K562 (cell line): ENCODE data around the gene ANOS1. TPM values are rescaled to one million over a fixed set of nuclear protein-coding genes. Genes with fewer than 3 reads are reported as not detected.

Experiments
- ATAC-seq: fragments of 200-7000 bp; cut with Tn5 transposase; 3 replicates; pipeline ENCODE4 v1.9.1; 2020; ENCODE audit warnings: moderate library complexity
- BruUV-seq: library from RNA; stranded (reverse); fragments of 400-500 nt; replicated peaks from 2 replicates; lab custom pipeline; 2021; lab: Mats Ljungman, UMichigan
- CTCF ChIA-PET: fragments of 300-600 bp; formaldehyde crosslinking; extraction: SDS; loops from one replicate; lab custom pipeline; 2021; ENCODE audit warnings: low intra/inter-chr PET ratio; lab: Yijun Ruan, JAX
- POLR2A ChIA-PET: fragments of 300-600, 350-650 bp; sonication (Branson Sonifier 250); formaldehyde crosslinking; extraction: SDS; loops from one replicate; lab custom pipeline; 2021; ENCODE audit warnings: antibody characterized with exemption, inconsistent platforms; lab: Yijun Ruan, JAX
- DNase-seq, 4 experiments: peaks; one replicate each; pipeline versions ENCODE4 v3.0.0 to v3.0.0-alpha.2; 2011 to 2018; ENCODE audit warnings: low spot score in 3 of 4, mixed read lengths in 3 of 4; ENCODE audit errors: extremely low read depth in 1 of 4
- FAIRE-seq: peaks from 2 replicates; lab custom pipeline; 2011; peaks lifted over from hg19 to GRCh38; lab: Jason Lieb, UNC
- H2AFZ ChIP-seq: 2 replicates; pipeline ENCODE4 v1.6.0; 2011; ENCODE audit warnings: low read depth, low read length, control low read depth, inconsistent platforms
- H3K27ac ChIP-seq: fragments of 200-600 bp; 3 replicates; pipeline ENCODE4 v1.8.0; 2011; ENCODE audit warnings: low read depth, mild to moderate bottlenecking, control low read depth, inconsistent platforms, low read length, moderate library complexity, mixed read lengths; ENCODE audit errors: extremely low read depth
- H3K27me3 ChIP-seq, 2 experiments: fragments of 300-600 bp in 1 of 2; 2 replicates in 1 of 2; 3 replicates in 1 of 2; pipeline versions ENCODE4 v1.6.0 to v1.8.0; 2011; ENCODE audit warnings: inconsistent platforms in 2 of 2, low read length in 2 of 2, mild to moderate bottlenecking in 1 of 2, mixed read lengths in 1 of 2, moderate library complexity in 1 of 2; ENCODE audit not compliant: control insufficient read depth in 2 of 2, insufficient read depth in 2 of 2
- H3K36me3 ChIP-seq: fragments of 300-600 bp; 3 replicates; pipeline ENCODE4 v1.8.0; 2011; ENCODE audit warnings: mild to moderate bottlenecking, low read length, inconsistent platforms; ENCODE audit not compliant: control insufficient read depth, insufficient read depth
- H3K4me1 ChIP-seq, 2 experiments: fragments of 200-600 bp in 1 of 2; replicated peaks in 1 of 2; 2 replicates in 1 of 2; 3 replicates in 1 of 2; pipeline versions ENCODE4 v1.5.1 to v1.8.0; 2011; ENCODE audit warnings: inconsistent platforms in 2 of 2, low read length in 2 of 2, mild to moderate bottlenecking in 1 of 2, mixed read lengths in 1 of 2, moderate library complexity in 1 of 2; ENCODE audit not compliant: control insufficient read depth in 2 of 2, insufficient read depth in 2 of 2
- H3K4me2 ChIP-seq: 2 replicates; pipeline ENCODE4 v1.6.1; 2011; ENCODE audit warnings: low read length, control low read depth, inconsistent platforms, mixed read lengths; ENCODE audit not compliant: insufficient read depth
- H3K4me3 ChIP-seq: fragments of 200-600 bp; sonication (generic), shearing (Covaris generic); 2 replicates; pipeline ENCODE4 v1.5.1; 2016; ENCODE audit warnings: control low read depth, inconsistent platforms
- H3K79me2 ChIP-seq: fragments of 200-600 bp; 3 replicates; pipeline ENCODE4 v1.8.0; 2011; ENCODE audit warnings: low read length, inconsistent platforms; ENCODE audit not compliant: control insufficient read depth, insufficient read depth
- H3K9ac ChIP-seq, 2 experiments: 2 replicates each; pipeline versions ENCODE4 v1.6.0 to v1.6.1; 2011; ENCODE audit warnings: low read depth in 2 of 2, low read length in 2 of 2, control low read depth in 1 of 2, inconsistent platforms in 1 of 2, mild to moderate bottlenecking in 1 of 2, mixed read lengths in 1 of 2; ENCODE audit not compliant: insufficient read depth in 1 of 2
- H3K9me1 ChIP-seq: one replicate; pipeline ENCODE4 v1.6.0; 2011; ENCODE audit warnings: inconsistent platforms, mild to moderate bottlenecking, low read length, moderate library complexity; ENCODE audit not compliant: control insufficient read depth, insufficient read depth
- H3K9me3 ChIP-seq: replicated peaks from 2 replicates; pipeline ENCODE4 v1.5.1; 2011; ENCODE audit warnings: low read depth, low read length, inconsistent platforms; ENCODE audit not compliant: control insufficient read depth, insufficient read depth
- H4K20me1 ChIP-seq: replicated peaks from 2 replicates; pipeline ENCODE4 v1.6.1; 2011; ENCODE audit warnings: low read length, inconsistent platforms, mixed read lengths; ENCODE audit not compliant: control insufficient read depth, insufficient read depth
- DDX20 ChIP-seq: fragments of 450-650 bp; IDR thresholded peaks from 2 replicates; pipeline ENCODE4 v1.6.1; 2016; ENCODE audit warnings: missing genetic modification characterization, low read depth, mild to moderate bottlenecking, missing compliant biosample characterization, moderate library complexity
- HDAC2 ChIP-seq: fragments of 450-650 bp; IDR thresholded peaks from 2 replicates; pipeline ENCODE4 v1.6.1; 2016; ENCODE audit warnings: mild to moderate bottlenecking
- HIVEP1 ChIP-seq: fragments of 250-450 bp; sonication (Bioruptor Pico); IDR thresholded peaks from 2 replicates; pipeline ENCODE4 v1.4.0; 2020; ENCODE audit warnings: mild to moderate bottlenecking
- SRSF1 ChIP-seq: fragments of 200-400 bp; formaldehyde crosslinking; IDR thresholded peaks from 2 replicates; pipeline ENCODE4 v1.6.1; 2017; ENCODE audit warnings: mild to moderate bottlenecking, low read depth, low read length, moderate library complexity
- ZC3H4 ChIP-seq: sonication (generic); formaldehyde crosslinking; IDR thresholded peaks from 2 replicates; pipeline ENCODE4 v1.9.0; 2021; ENCODE audit warnings: missing genetic modification reagents, borderline replicate concordance
- ZNF239 ChIP-seq: fragments of 250-450 bp; sonication (Bioruptor Pico); IDR thresholded peaks from 2 replicates; pipeline ENCODE4 v1.4.0; 2020; ENCODE audit warnings: mild to moderate bottlenecking
- ZNF589 ChIP-seq: fragments of 200-800 bp; sonication (Bioruptor generic); IDR thresholded peaks from 2 replicates; pipeline ENCODE4 v1.6.1; 2016; ENCODE audit warnings: low read depth, missing genetic modification characterization, missing compliant biosample characterization
- WGBS: fragments of 100-300 bp; shearing (Covaris generic); methylation state at CpG from one replicate; pipeline ENCODE4 v1.1.6; 2016; ENCODE audit warnings: low coverage, mixed read lengths; ENCODE audit not compliant: insufficient coverage; ENCODE audit errors: missing lambda C conversion rate; 5-methylcytosine and 5-hydroxymethylcytosine counted together
- in situ Hi-C: fragments of 300-500 bp; cut with MboI; formaldehyde crosslinking; loops from 4 replicates; pipeline ENCODE4 v1.15.0; 2018; ENCODE audit warnings: inconsistent platforms, mixed read lengths
- intact Hi-C: fragments of 100-400 bp; cut with micrococcal nuclease; formaldehyde crosslinking; loops from 2 replicates; pipeline ENCODE4 v1.14.2; 2022
- polyA plus RNA-seq, 8 experiments: library from polyadenylated mRNA; depleted of rRNA in 4 of 8; stranded (reverse) in 5 of 8; unstranded in 3 of 8; fragments of >200 nt; fragmentation: Nextera tagmentation in 2 of 8; fragmentation: Illumina TruSeq in 1 of 8; extraction: Ambion mirVana in 2 of 8; extraction: Trizol in 1 of 8; gene quantifications; 2 replicates each; pipeline versions ENCODE4 v1.2.1 to v1.2.3, GENCODE V29; 2011 to 2014; ENCODE audit warnings: inconsistent platforms in 1 of 8, missing spikeins in 1 of 8
- total RNA-seq, 7 experiments: library from RNA; depleted of rRNA in 6 of 7; stranded (reverse); fragments of >200 nt in 6 of 7; fragmentation: Illumina TruSeq in 2 of 7; extraction: Trizol in 2 of 7; gene quantifications; 2 replicates each; pipeline versions ENCODE4 v1.2.1 to v1.2.3, GENCODE V29; 2011 to 2021; ENCODE audit warnings: low replicate concordance in 1 of 7
- TF ChIP-seq, protein P1 (sequence below): IDR thresholded peaks from 2 replicates; pipeline ENCODE4 v1.6.1; 2016; ENCODE audit warnings: missing genetic modification characterization, missing compliant biosample characterization
- TF ChIP-seq, protein P2 (sequence below): fragments of 250-450 bp; sonication (Bioruptor Pico); IDR thresholded peaks from 2 replicates; pipeline ENCODE4 v1.5.0; 2021
- TF ChIP-seq, protein P3 (sequence below): fragments of 450-650 bp; IDR thresholded peaks from one replicate; pipeline ENCODE4 v1.6.1; 2018; ENCODE audit warnings: mild to moderate bottlenecking, moderate library complexity; ENCODE audit not compliant: partially characterized antibody

ANOS1 gene
- total and polyA plus RNA-seq, 9 of the 15 experiments (the other 6 are each of a cell fraction or from before 2014, with no cell fraction given), result 0.04 TPM; not detected in 8

DNA sequence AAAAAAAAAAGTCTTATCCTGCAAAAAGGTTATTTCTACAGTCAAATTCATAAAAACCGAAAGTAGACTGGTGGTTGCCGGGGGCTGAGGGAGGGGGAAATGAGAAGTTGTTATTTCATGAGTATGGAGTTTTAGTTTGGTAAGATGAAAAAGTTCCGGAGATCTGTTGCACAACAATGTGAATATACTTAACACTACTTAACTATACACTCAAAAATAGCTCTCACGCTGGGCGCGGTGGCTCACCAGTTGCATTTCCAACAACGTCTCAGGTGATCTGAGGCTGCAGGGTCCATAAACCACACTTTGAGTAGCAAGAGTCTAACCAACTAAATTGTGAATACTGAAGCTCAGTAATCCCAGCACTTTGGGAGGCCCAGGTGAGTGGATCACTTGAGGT is 52.4 kb downstream of the ANOS1 start:
- intact Hi-C loops, result no loop called here
- FAIRE-seq, result no peak

More for the DNA sequence above, 52.4 kb downstream of the ANOS1 start:
- H3K36me3 ChIP-seq, result no peaks in the 10 kb centered on the region
- TF ChIP-seq HIVEP1 (CRISPR knock-in tag) (no peak), ZNF589 (CRISPR knock-in tag) (no peak), ZNF239 (no peak), ZC3H4 (CRISPR knock-in tag) (no peak), SRSF1 (no peak), DDX20 (tag) (no peak), HDAC2 (no peak)
- TF ChIP-seq, protein P1, sequence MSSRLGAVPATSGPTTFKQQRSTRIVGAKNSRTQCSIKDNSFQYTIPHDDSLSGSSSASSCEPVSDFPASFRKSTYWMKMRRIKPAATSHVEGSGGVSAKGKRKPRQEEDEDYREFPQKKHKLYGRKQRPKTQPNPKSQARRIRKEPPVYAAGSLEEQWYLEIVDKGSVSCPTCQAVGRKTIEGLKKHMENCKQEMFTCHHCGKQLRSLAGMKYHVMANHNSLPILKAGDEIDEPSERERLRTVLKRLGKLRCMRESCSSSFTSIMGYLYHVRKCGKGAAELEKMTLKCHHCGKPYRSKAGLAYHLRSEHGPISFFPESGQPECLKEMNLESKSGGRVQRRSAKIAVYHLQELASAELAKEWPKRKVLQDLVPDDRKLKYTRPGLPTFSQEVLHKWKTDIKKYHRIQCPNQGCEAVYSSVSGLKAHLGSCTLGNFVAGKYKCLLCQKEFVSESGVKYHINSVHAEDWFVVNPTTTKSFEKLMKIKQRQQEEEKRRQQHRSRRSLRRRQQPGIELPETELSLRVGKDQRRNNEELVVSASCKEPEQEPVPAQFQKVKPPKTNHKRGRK (tag), result no peak
- TF ChIP-seq, protein P2, sequence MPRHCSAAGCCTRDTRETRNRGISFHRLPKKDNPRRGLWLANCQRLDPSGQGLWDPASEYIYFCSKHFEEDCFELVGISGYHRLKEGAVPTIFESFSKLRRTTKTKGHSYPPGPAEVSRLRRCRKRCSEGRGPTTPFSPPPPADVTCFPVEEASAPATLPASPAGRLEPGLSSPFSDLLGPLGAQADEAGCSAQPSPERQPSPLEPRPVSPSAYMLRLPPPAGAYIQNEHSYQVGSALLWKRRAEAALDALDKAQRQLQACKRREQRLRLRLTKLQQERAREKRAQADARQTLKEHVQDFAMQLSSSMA (CRISPR knock-in tag), result no peak
- TF ChIP-seq, protein P3, sequence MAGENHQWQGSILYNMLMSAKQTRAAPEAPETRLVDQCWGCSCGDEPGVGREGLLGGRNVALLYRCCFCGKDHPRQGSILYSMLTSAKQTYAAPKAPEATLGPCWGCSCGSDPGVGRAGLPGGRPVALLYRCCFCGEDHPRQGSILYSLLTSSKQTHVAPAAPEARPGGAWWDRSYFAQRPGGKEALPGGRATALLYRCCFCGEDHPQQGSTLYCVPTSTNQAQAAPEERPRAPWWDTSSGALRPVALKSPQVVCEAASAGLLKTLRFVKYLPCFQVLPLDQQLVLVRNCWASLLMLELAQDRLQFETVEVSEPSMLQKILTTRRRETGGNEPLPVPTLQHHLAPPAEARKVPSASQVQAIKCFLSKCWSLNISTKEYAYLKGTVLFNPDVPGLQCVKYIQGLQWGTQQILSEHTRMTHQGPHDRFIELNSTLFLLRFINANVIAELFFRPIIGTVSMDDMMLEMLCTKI, result no peak
- no TSS peak for BruUV-seq
- H3K9ac ChIP-seq, result no peak overlapping the region
- CTCF ChIA-PET, result no interaction called here
- no peak for DNase-seq
- in situ Hi-C loops, result no loop called here
- no peaks in the 10 kb centered on the region for H3K4me1 ChIP-seq
- POLR2A ChIA-PET, result no interaction called here
- no peak overlapping the region for H3K4me2 ChIP-seq
- ATAC-seq, result no peak
- no peaks in the 10 kb centered on the region for H3K27me3 ChIP-seq
- H3K9me3 ChIP-seq, result no peaks in the 10 kb centered on the region
- no peak overlapping the region for H3K4me3 ChIP-seq
- H4K20me1 ChIP-seq, result no peaks in the 10 kb centered on the region
- H2AFZ ChIP-seq, result no peak overlapping the region
- WGBS, result 0% methylated on average over 7 of the region's 7 CpGs
- H3K27ac ChIP-seq, result no peak overlapping the region
- no peaks in the 10 kb centered on the region for H3K9me1 ChIP-seq
- no peaks in the 10 kb centered on the region for H3K79me2 ChIP-seq
